ENCODE data around the gene WSB1. TPM values are rescaled to one million over a fixed set of nuclear protein-coding genes. Genes with fewer than 3 reads are reported as not detected.

The WSB1 gene
- total and polyA plus RNA-seq, 2 experiments from 2014 or later, result 101 to 108 TPM

DNA sequence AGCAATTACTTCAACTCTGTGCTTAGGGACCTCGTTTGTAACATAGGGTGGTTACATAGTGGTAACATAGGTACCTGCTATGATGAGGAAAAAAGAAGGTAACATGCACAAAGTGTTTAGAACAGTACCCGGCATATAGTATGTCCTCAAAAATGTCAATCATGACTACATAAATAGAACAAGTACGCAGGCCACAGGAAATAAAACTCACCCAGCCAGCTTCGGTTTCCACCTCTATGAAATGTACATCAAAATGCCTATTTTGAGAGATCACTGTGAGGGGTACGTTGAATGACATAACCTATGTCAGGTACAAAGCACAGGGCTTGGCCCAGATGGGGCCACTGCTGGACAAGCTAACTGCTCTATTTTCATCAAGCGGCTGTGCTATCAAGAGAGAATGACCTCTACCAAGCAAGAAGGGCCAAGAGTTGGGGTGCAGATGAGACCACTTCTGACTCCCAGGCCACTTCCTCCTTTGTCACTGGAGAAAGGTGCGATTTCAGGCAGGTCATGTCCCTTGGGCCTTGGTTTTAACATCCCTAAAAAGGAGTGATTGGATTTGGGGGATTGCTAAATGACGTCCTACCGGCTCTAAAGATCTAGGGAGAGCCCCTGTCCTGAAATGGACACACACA lies 45.4 kb downstream of the WSB1 start (continued):
- TF ChIP-seq, protein P1, sequence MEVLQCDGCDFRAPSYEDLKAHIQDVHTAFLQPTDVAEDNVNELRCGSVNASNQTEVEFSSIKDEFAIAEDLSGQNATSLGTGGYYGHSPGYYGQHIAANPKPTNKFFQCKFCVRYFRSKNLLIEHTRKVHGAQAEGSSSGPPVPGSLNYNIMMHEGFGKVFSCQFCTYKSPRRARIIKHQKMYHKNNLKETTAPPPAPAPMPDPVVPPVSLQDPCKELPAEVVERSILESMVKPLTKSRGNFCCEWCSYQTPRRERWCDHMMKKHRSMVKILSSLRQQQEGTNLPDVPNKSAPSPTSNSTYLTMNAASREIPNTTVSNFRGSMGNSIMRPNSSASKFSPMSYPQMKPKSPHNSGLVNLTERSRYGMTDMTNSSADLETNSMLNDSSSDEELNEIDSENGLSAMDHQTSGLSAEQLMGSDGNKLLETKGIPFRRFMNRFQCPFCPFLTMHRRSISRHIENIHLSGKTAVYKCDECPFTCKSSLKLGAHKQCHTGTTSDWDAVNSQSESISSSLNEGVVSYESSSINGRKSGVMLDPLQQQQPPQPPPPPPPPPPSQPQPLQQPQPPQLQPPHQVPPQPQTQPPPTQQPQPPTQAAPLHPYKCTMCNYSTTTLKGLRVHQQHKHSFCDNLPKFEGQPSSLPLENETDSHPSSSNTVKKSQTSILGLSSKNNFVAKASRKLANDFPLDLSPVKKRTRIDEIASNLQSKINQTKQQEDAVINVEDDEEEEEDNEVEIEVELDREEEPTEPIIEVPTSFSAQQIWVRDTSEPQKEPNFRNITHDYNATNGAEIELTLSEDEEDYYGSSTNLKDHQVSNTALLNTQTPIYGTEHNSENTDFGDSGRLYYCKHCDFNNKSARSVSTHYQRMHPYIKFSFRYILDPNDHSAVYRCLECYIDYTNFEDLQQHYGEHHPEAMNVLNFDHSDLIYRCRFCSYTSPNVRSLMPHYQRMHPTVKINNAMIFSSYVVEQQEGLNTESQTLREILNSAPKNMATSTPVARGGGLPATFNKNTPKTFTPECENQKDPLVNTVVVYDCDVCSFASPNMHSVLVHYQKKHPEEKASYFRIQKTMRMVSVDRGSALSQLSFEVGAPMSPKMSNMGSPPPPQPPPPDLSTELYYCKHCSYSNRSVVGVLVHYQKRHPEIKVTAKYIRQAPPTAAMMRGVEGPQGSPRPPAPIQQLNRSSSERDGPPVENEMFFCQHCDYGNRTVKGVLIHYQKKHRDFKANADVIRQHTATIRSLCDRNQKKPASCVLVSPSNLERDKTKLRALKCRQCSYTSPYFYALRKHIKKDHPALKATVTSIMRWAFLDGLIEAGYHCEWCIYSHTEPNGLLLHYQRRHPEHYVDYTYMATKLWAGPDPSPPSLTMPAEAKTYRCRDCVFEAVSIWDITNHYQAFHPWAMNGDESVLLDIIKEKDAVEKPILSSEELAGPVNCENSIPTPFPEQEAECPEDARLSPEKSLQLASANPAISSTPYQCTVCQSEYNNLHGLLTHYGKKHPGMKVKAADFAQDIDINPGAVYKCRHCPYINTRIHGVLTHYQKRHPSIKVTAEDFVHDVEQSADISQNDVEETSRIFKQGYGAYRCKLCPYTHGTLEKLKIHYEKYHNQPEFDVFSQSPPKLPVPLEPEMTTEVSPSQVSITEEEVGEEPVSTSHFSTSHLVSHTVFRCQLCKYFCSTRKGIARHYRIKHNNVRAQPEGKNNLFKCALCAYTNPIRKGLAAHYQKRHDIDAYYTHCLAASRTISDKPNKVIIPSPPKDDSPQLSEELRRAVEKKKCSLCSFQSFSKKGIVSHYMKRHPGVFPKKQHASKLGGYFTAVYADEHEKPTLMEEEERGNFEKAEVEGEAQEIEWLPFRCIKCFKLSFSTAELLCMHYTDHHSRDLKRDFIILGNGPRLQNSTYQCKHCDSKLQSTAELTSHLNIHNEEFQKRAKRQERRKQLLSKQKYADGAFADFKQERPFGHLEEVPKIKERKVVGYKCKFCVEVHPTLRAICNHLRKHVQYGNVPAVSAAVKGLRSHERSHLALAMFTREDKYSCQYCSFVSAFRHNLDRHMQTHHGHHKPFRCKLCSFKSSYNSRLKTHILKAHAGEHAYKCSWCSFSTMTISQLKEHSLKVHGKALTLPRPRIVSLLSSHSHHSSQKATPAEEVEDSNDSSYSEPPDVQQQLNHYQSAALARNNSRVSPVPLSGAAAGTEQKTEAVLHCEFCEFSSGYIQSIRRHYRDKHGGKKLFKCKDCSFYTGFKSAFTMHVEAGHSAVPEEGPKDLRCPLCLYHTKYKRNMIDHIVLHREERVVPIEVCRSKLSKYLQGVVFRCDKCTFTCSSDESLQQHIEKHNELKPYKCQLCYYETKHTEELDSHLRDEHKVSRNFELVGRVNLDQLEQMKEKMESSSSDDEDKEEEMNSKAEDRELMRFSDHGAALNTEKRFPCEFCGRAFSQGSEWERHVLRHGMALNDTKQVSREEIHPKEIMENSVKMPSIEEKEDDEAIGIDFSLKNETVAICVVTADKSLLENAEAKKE (CRISPR knock-in tag; IDR thresholded peaks at IDR 0.05), result no peak
- TF ChIP-seq ZNF331 (CRISPR knock-in tag; IDR thresholded peaks at IDR 0.05; ENCODE audit: low read depth), result no peak
- TF ChIP-seq JUNB (IDR thresholded peaks at IDR 0.05; ENCODE audit: unreplicated experiment), result no peak
- no peak for TF ChIP-seq NANOG (IDR thresholded peaks at IDR 0.05; ENCODE audit: borderline replicate concordance)
- TF ChIP-seq, protein P2, sequence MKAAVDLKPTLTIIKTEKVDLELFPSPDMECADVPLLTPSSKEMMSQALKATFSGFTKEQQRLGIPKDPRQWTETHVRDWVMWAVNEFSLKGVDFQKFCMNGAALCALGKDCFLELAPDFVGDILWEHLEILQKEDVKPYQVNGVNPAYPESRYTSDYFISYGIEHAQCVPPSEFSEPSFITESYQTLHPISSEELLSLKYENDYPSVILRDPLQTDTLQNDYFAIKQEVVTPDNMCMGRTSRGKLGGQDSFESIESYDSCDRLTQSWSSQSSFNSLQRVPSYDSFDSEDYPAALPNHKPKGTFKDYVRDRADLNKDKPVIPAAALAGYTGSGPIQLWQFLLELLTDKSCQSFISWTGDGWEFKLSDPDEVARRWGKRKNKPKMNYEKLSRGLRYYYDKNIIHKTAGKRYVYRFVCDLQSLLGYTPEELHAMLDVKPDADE (IDR thresholded peaks at IDR 0.05), result no peak
- no peak for TF ChIP-seq POLR2AphosphoS5 (IDR thresholded peaks at IDR 0.05; ENCODE audit: low read depth)

DNA sequence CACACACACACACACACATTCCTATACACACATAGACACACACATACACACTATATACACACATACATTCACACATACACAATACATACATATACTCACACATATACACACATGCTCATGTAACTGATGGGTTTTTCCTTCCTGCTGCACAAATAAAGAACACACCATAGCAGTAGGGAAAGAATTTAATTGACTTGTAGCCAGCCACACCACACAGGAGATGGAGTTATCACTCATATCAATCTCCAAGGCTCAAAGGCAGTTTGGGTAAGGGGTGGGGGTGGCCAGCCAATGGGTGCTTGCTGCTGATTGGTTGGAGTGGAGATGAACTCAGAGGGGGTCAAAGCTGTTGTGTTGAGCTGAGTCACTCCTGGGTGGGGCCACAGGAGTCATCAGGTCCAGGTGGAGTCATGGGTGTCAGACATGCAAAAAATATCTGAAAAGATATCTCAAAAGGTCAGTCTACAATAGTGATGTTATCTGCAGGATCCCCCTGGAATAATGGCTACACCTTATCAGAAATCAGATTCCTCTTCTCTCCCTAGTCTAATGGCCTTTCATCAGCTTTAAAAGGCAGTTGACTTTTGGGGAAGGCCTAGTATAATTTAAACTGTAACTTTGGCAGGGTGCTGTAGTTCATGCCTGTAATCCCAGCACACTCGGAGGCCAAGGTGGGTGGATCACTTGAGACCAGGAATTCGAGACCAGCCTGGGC lies 46.1 kb downstream of the WSB1 start:
- peaks cover 10% of the 10 kb centered on the region for H3K27me3 Mint-ChIP-seq (ENCODE audit: insufficient read depth, low read depth, poor library complexity)
- TF ChIP-seq, protein P1 (CRISPR knock-in tag; IDR thresholded peaks at IDR 0.05), result no peak
- TF ChIP-seq NANOG (IDR thresholded peaks at IDR 0.05; ENCODE audit: borderline replicate concordance) (no peak), EZH2 (IDR thresholded peaks at IDR 0.05; ENCODE audit: low read depth, unreplicated experiment) (no peak)

More for the DNA sequence above, 46.1 kb downstream of the WSB1 start:
- Mint-ChIP-seq H3K27ac (no peak overlapping the region), H3K36me3 (ENCODE audit: low read depth) (no peaks in the 10 kb centered on the region), H3K9me3 (no peaks in the 10 kb centered on the region), H3K4me3 (no peak overlapping the region), H3K4me1 (peaks cover 63% of the 10 kb centered on the region)
- H3K27ac ChIP-seq (ENCODE audit: low read depth), result no peak overlapping the region
- H3K9me2 ChIP-seq (ENCODE audit: insufficient read depth), result 0 out of 2 replicates have a peak, but pooled peaks cover 6% of the 10 kb centered on the region
- H3K4me3 ChIP-seq, result no peak overlapping the region
- H4K20me1 ChIP-seq (replicated peaks; ENCODE audit: insufficient read depth), result no peaks in the 10 kb centered on the region
- no peaks in the 10 kb centered on the region for H3K79me2 ChIP-seq (replicated peaks; ENCODE audit: insufficient read depth)
- H3K4me2 ChIP-seq, result no peak overlapping the region
- H3K36me3 ChIP-seq (ENCODE audit: insufficient read depth), result no peaks in the 10 kb centered on the region
- ATAC-seq (no peak), DNase-seq (ENCODE audit: low spot score) (no peak)
- H3K27me3 ChIP-seq (ENCODE audit: insufficient read depth), result no peaks in the 10 kb centered on the region
- peaks cover 38% of the 10 kb centered on the region for H3K4me1 ChIP-seq (ENCODE audit: insufficient read depth)
- peaks cover 5% of the 10 kb centered on the region; the same call in 1 of the 2 replicates for H3F3A ChIP-seq (replicated peaks; ENCODE audit: low read depth)
- no peak overlapping the region for H2AFZ ChIP-seq

Data from GM23338 (cell line).